ENCODE measurements around the gene LRRC4C.

The LRRC4C gene

GRCh38 chr11:41494716-41495115 is 35.3 kb upstream of the LRRC4C start:
- ATAC-seq (ENCODE audit: low read depth) (no peak), DNase-seq (ENCODE audit: low spot score) (no peak)
- no peaks in the 10 kb centered on the region for H3K4me1 ChIP-seq (ENCODE audit: insufficient read depth, poor library complexity, severe bottlenecking)
- H3K36me3 ChIP-seq (ENCODE audit: low read depth) = no peaks in the 10 kb centered on the region
- peaks cover 4% of the 10 kb centered on the region for H3K27me3 ChIP-seq (ENCODE audit: insufficient read depth, poor library complexity, severe bottlenecking)
- TF ChIP-seq, protein P1, sequence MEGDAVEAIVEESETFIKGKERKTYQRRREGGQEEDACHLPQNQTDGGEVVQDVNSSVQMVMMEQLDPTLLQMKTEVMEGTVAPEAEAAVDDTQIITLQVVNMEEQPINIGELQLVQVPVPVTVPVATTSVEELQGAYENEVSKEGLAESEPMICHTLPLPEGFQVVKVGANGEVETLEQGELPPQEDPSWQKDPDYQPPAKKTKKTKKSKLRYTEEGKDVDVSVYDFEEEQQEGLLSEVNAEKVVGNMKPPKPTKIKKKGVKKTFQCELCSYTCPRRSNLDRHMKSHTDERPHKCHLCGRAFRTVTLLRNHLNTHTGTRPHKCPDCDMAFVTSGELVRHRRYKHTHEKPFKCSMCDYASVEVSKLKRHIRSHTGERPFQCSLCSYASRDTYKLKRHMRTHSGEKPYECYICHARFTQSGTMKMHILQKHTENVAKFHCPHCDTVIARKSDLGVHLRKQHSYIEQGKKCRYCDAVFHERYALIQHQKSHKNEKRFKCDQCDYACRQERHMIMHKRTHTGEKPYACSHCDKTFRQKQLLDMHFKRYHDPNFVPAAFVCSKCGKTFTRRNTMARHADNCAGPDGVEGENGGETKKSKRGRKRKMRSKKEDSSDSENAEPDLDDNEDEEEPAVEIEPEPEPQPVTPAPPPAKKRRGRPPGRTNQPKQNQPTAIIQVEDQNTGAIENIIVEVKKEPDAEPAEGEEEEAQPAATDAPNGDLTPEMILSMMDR (IDR thresholded peaks at IDR 0.05; ENCODE audit: poor library complexity, severe bottlenecking) = no peak
- H3K27ac ChIP-seq (ENCODE audit: poor library complexity, severe bottlenecking) = no peak overlapping the region
- H3K9me3 ChIP-seq (ENCODE audit: severe bottlenecking) = no peaks in the 10 kb centered on the region
- no peak overlapping the region for H3K4me3 ChIP-seq (ENCODE audit: severe bottlenecking)

- TF ChIP-seq, protein P1 (IDR thresholded peaks at IDR 0.05; ENCODE audit: poor library complexity, severe bottlenecking) = no peak
- H3K27me3 ChIP-seq (ENCODE audit: insufficient read depth, poor library complexity, severe bottlenecking) = no peaks in the 10 kb centered on the region
- H3K27ac ChIP-seq (ENCODE audit: poor library complexity, severe bottlenecking) = no peak overlapping the region
- H3K4me1 ChIP-seq (ENCODE audit: insufficient read depth, poor library complexity, severe bottlenecking) = no peaks in the 10 kb centered on the region
- H3K9me3 ChIP-seq (ENCODE audit: severe bottlenecking) = no peaks in the 10 kb centered on the region
- H3K36me3 ChIP-seq (ENCODE audit: low read depth) = no peaks in the 10 kb centered on the region
- ATAC-seq (ENCODE audit: low read depth) = 0 out of 3 replicates have a peak, but pooled peaks have one; percentile 33
- DNase-seq (ENCODE audit: low spot score) = no peak
- no peak overlapping the region for H3K4me3 ChIP-seq (ENCODE audit: severe bottlenecking)
These were observed 27.0 kb upstream of the LRRC4C start for GRCh38 chr11:41486424-41486823.

DNA sequence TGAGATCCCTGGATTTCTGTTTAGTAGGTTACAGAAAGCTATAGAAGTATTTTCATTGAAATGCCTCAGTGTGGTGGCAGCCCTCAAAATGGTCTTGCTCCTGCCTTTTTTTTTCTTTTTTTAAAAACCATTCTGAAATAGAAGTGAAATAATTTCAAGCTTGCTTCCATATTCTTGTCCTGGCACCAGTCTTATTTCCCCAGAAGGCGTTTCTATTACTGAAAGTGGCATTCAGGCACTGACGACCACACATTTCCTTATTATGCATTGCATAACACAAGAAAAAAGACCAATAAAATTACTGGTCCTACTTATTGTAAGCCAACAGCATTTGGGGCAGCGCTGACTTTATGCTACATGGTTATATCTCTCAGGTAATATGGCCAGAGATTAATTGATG is 24.5 kb upstream of the LRRC4C start:
- TF ChIP-seq, protein P1 (IDR thresholded peaks at IDR 0.05; ENCODE audit: poor library complexity, severe bottlenecking) = no peak
- no peak for DNase-seq (ENCODE audit: low spot score)
- no peaks in the 10 kb centered on the region for H3K9me3 ChIP-seq (ENCODE audit: severe bottlenecking)

GRCh38 chr11:41479179-41479578 is 19.7 kb upstream of the LRRC4C start:
- TF ChIP-seq, protein P1 (IDR thresholded peaks at IDR 0.05; ENCODE audit: poor library complexity, severe bottlenecking) = no peak
- Histone ChIP-seq H3K27me3 (ENCODE audit: insufficient read depth, poor library complexity, severe bottlenecking) (no peaks in the 10 kb centered on the region), H3K27ac (ENCODE audit: poor library complexity, severe bottlenecking) (no peak overlapping the region), H3K9me3 (ENCODE audit: severe bottlenecking) (no peaks in the 10 kb centered on the region), H3K36me3 (ENCODE audit: low read depth) (no peaks in the 10 kb centered on the region), H3K4me3 (ENCODE audit: severe bottlenecking) (no peak overlapping the region), H3K4me1 (ENCODE audit: insufficient read depth, poor library complexity, severe bottlenecking) (no peaks in the 10 kb centered on the region)
- no peak for ATAC-seq (ENCODE audit: low read depth)
- no peak for DNase-seq (ENCODE audit: low spot score)

More for the DNA sequence above, 24.5 kb upstream of the LRRC4C start:
- H3K27ac ChIP-seq (ENCODE audit: poor library complexity, severe bottlenecking) = no peak overlapping the region
- H3K4me1 ChIP-seq (ENCODE audit: insufficient read depth, poor library complexity, severe bottlenecking) = no peaks in the 10 kb centered on the region
- H3K4me3 ChIP-seq (ENCODE audit: severe bottlenecking) = no peak overlapping the region
- ATAC-seq (ENCODE audit: low read depth) = no peak
- H3K27me3 ChIP-seq (ENCODE audit: insufficient read depth, poor library complexity, severe bottlenecking) = no peaks in the 10 kb centered on the region
- H3K36me3 ChIP-seq (ENCODE audit: low read depth) = no peaks in the 10 kb centered on the region

DNA sequence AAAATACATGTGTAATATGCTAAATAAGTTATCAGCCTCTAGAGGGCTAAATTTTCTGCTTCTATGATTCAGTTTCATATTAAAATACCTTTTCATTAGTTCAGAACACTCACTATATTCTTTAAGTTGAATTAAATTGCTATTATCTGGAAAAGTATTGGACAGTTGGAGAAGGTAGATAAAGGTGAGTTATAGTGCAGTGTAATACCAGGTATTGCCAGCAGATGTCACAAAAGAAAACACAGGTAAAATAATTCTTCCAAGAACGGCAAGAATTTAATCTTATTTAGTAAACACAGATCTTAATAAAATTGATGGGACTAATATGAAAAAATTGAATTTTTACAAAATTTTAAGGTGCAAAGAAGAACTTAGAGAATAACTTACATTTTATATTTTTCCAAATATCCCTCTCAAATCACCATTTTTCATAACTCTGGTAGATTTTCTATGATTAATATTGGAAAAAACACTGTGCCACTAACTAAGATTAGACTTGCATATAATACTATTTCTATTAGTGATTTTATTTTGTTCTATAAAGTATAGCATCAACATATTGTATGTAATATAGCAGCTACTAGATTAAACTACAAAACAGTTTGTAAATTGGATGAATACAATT is 1.7 kb upstream of the LRRC4C start:
- Histone ChIP-seq H3K4me3 (ENCODE audit: severe bottlenecking) (no peak overlapping the region), H3K27ac (ENCODE audit: poor library complexity, severe bottlenecking) (no peak overlapping the region), H3K4me1 (ENCODE audit: insufficient read depth, poor library complexity, severe bottlenecking) (no peaks in the 10 kb centered on the region), H3K36me3 (ENCODE audit: low read depth) (no peaks in the 10 kb centered on the region), H3K9me3 (ENCODE audit: severe bottlenecking) (no peaks in the 10 kb centered on the region), H3K27me3 (ENCODE audit: insufficient read depth, poor library complexity, severe bottlenecking) (peaks cover 33% of the 10 kb centered on the region)
- no peak for ATAC-seq (ENCODE audit: low read depth)
- TF ChIP-seq, protein P1 (IDR thresholded peaks at IDR 0.05; ENCODE audit: poor library complexity, severe bottlenecking) = peak; percentile 83
- no peak for DNase-seq (ENCODE audit: low spot score)
